COLO668 (cell line): ENCODE measurements around the gene ABCC5.
"Not testable (repeated sequence)": the region's sequence is repeated elsewhere in the genome, so short reads cannot be mapped to it uniquely, and the experiment has no call there.

Source experiments
- DNase-seq: peaks from one replicate; lab custom pipeline; 2025; ENCODE audit not compliant: unreplicated experiment; lab: John Stamatoyannopoulos, UW

The ABCC5 gene

GRCh38 chr3:183896184-183896583, 121.5 kb downstream of the ABCC5 start:
- no peak for DNase-seq

- no peak for DNase-seq
Observed at GRCh38 chr3:183895774-183896173, 121.9 kb downstream of the ABCC5 start.

- peak; percentile 2 for DNase-seq
Observed at GRCh38 chr3:183895296-183895695, 122.4 kb downstream of the ABCC5 start.

- no peak for DNase-seq
Observed at GRCh38 chr3:183892610-183893214, 125.0 kb downstream of the ABCC5 start.

GRCh38 chr3:183885766-183886165, 131.9 kb downstream of the ABCC5 start:
- no peak for DNase-seq

- peak; percentile 90 for DNase-seq
Observed at GRCh38 chr3:183884427-183885296, 133.0 kb downstream of the ABCC5 start, which contains the start of gene PARL. TSS of gene PARL (minus strand) at chr3:183884880. CDS start at chr3:183884846, 34 bp downstream.

- no peak for DNase-seq
Observed at GRCh38 chr3:183884097-183884426, 133.6 kb downstream of the ABCC5 start.

GRCh38 chr3:183883291-183884096, 134.2 kb downstream of the ABCC5 start:
- no peak for DNase-seq

- DNase-seq, result no peak
Observed at GRCh38 chr3:183880121-183880520, 137.6 kb downstream of the ABCC5 start.

- no peak for DNase-seq
Observed at GRCh38 chr3:183879243-183879642, 138.4 kb downstream of the ABCC5 start.

- no peak for DNase-seq
Observed at GRCh38 chr3:183878071-183878470, 139.6 kb downstream of the ABCC5 start.

GRCh38 chr3:183877227-183877626, 140.5 kb downstream of the ABCC5 start:
- DNase-seq, result not testable (repeated sequence)

- DNase-seq, result no peak
Observed at GRCh38 chr3:183875411-183875810, 142.3 kb downstream of the ABCC5 start.

GRCh38 chr3:183873914-183874313, 143.8 kb downstream of the ABCC5 start:
- no peak for DNase-seq

- DNase-seq, result no peak
Observed at GRCh38 chr3:183871541-183871940, 146.1 kb downstream of the ABCC5 start.

GRCh38 chr3:183870563-183870962, 147.1 kb downstream of the ABCC5 start:
- no peak for DNase-seq
